ENCODE results near the gene RALGDS.

RALGDS gene

GRCh38 chr9:133151041-133151440 is 30.0 kb upstream of the RALGDS start:
- DNase-seq (ENCODE audit: low read depth in 2 of 2), result no peak

- DNase-seq (ENCODE audit: low read depth in 2 of 2), result peak; percentile 66 to 79
Measured at GRCh38 chr9:133149130-133150015, 28.3 kb upstream of the RALGDS start.

GRCh38 chr9:133148199-133149129 is 27.4 kb upstream of the RALGDS start:
- DNase-seq (ENCODE audit: low read depth in 2 of 2), result peak in 1 of 2 donors; percentile 57

GRCh38 chr9:133147412-133148198 is 26.6 kb upstream of the RALGDS start:
- peak; percentile 77 to 81 for DNase-seq (ENCODE audit: low read depth in 2 of 2)

GRCh38 chr9:133146746-133147411 is 25.8 kb upstream of the RALGDS start:
- DNase-seq (ENCODE audit: low read depth in 2 of 2), result no peak

- no peak for DNase-seq (ENCODE audit: low read depth in 2 of 2)
Measured at GRCh38 chr9:133144904-133145851, 24.1 kb upstream of the RALGDS start.

- DNase-seq (ENCODE audit: low read depth in 2 of 2), result peak; percentile 68 to 87
Measured at GRCh38 chr9:133144142-133144903, 23.3 kb upstream of the RALGDS start.

GRCh38 chr9:133143639-133144141 is 22.6 kb upstream of the RALGDS start:
- no peak for DNase-seq (ENCODE audit: low read depth in 2 of 2)

GRCh38 chr9:133142684-133143622 is 21.9 kb upstream of the RALGDS start:
- no peak for DNase-seq (ENCODE audit: low read depth in 2 of 2)

GRCh38 chr9:133141833-133142595 is 21.0 kb upstream of the RALGDS start:
- peak in 1 of 2 donors; percentile 41 for DNase-seq (ENCODE audit: low read depth in 2 of 2)

GRCh38 chr9:133140606-133141005 is 19.6 kb upstream of the RALGDS start:
- DNase-seq (ENCODE audit: low read depth in 2 of 2), result no peak

GRCh38 chr9:133140174-133140505 is 19.1 kb upstream of the RALGDS start:
- no peak for DNase-seq (ENCODE audit: low read depth in 2 of 2)

GRCh38 chr9:133139246-133140173 is 18.5 kb upstream of the RALGDS start:
- DNase-seq (ENCODE audit: low read depth in 2 of 2), result no peak

GRCh38 chr9:133137451-133138231 is 16.6 kb upstream of the RALGDS start:
- DNase-seq (ENCODE audit: low read depth in 2 of 2), result no peak

GRCh38 chr9:133135146-133135745 is 14.2 kb upstream of the RALGDS start:
- no peak for DNase-seq (ENCODE audit: low read depth in 2 of 2)

Measured in stimulated activated CD4-positive, alpha-beta T cell treated with anti-CD3 and anti-CD28 coated beads, Interleukin-1b, Interleukin-23, amount 100 ng/mL, for 4 hours (primary cell).